Activated CD4-positive, alpha-beta T cell treated with anti-CD3 and anti-CD28 coated beads for 36 hours (primary cell): Measurements from ENCODE around the gene SORCS2. TPM values are rescaled to one million over a fixed set of nuclear protein-coding genes. Genes with fewer than 3 reads are reported as not detected.

ENCODE experiments used
- ATAC-seq: fragments of 200-7000 bp; cut with Tn5 transposase; one replicate; pipeline ENCODE4 v1.10.0; 2021; ENCODE audit warnings: mild to moderate bottlenecking, moderate library complexity
- CTCF ChIA-PET: fragments of 350-600 bp; sonication (Branson Sonifier 250); formaldehyde crosslinking; loops from one replicate; lab custom pipeline; 2021; ENCODE audit warnings: antibody characterized with exemption; lab: Charles Lee
- POLR2A ChIA-PET: fragments of 350-600 bp; sonication (Branson Sonifier 250); formaldehyde crosslinking; loops from one replicate; lab custom pipeline; 2021; ENCODE audit warnings: antibody characterized with exemption, inconsistent platforms; lab: Charles Lee
- DNase-seq: peaks from one replicate; pipeline ENCODE4 v3.0.0-alpha.2; 2020
- H3K27ac Mint-ChIP-seq: one replicate; pipeline ENCODE4 v1.8.0; 2021; ENCODE audit warnings: mixed read lengths
- H3K27me3 Mint-ChIP-seq: one replicate; pipeline ENCODE4 v1.8.0; 2021; ENCODE audit warnings: mixed read lengths
- H3K36me3 Mint-ChIP-seq: one replicate; pipeline ENCODE4 v1.8.0; 2021; ENCODE audit warnings: low read depth, mixed read lengths
- H3K4me1 Mint-ChIP-seq: one replicate; pipeline ENCODE4 v1.8.0; 2021; ENCODE audit warnings: mixed read lengths
- H3K4me3 Mint-ChIP-seq: one replicate; pipeline ENCODE4 v1.8.0; 2021; ENCODE audit warnings: mild to moderate bottlenecking, moderate library complexity, mixed read lengths
- H3K9me3 Mint-ChIP-seq: one replicate; pipeline ENCODE4 v1.8.0; 2021; ENCODE audit warnings: low read depth, mixed read lengths
- intact Hi-C, 2 experiments: fragments of 100-400 bp; cut with DNase I in 1 of 2; cut with micrococcal nuclease in 1 of 2; formaldehyde crosslinking; loops; one replicate each; pipeline versions ENCODE4 v1.14.2 to v1.15.1; 2022 to 2024; cut with DNase I, micrococcal nuclease
- total RNA-seq, 2 experiments: library from RNA; stranded (reverse); gene quantifications; one replicate each; pipeline ENCODE4 v1.2.3, GENCODE V29; 2021

Gene SORCS2
- total RNA-seq, 2 experiments from 2014 or later = 0.04 TPM; not detected in 1

DNA sequence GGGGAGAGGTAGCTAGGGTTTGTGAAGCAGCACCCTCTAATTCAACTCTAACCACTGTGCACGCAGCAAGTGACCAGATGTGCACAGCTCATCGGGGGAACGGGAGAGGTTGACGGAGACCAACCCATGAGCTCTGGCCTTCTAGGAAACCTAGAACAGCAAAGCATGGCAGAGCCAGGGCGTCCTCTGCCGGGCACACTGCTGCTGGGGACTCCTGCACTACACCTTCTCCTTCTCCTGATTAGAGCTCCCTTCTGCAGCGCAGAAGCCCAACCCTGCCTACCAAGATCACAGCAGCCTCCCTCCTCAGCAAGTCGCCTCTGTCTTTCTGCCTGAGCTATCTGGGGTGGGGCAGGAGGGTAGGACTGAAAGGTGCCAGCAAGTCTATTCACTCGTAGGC is 494.7 kb downstream of the SORCS2 start:
- intact Hi-C loops = no loop called here
- peaks cover 4% of the 10 kb centered on the region for H3K9me3 Mint-ChIP-seq
- no peaks in the 10 kb centered on the region for H3K4me1 Mint-ChIP-seq
- H3K36me3 Mint-ChIP-seq = no peaks in the 10 kb centered on the region
- no peak overlapping the region for H3K4me3 Mint-ChIP-seq
- H3K27me3 Mint-ChIP-seq = no peaks in the 10 kb centered on the region
- ChIA-PET POLR2A (no interaction called here), CTCF (no interaction called here)
- no peak overlapping the region for H3K27ac Mint-ChIP-seq
- no peak for ATAC-seq
- no peak for DNase-seq

DNA sequence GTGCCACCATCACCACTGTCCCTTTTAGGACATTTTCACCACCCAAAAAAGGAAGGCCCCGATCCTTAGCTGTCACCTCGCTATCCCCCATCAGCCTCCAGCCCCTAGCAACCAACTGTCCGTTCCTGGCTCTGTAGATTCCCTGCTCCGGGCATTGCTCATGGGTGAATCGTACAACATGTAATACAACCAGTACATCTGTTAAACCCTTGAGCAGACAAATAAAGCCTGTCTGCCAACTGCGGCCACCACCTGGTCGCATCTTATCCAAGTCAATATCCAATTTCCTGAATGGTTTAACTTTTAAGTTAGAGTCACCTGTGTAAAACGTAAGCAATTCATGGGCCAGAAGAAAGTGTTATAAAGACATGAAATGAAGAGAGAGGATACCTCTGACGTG is 495.5 kb downstream of the SORCS2 start:
- DNase-seq (no peak), ATAC-seq (no peak)
- H3K36me3 Mint-ChIP-seq = no peaks in the 10 kb centered on the region
- no peak overlapping the region for H3K4me3 Mint-ChIP-seq
- H3K9me3 Mint-ChIP-seq = peaks cover 4% of the 10 kb centered on the region
- intact Hi-C loops = no loop called here
- ChIA-PET POLR2A (no interaction called here), CTCF (no interaction called here)
- H3K27me3 Mint-ChIP-seq = no peaks in the 10 kb centered on the region
- H3K27ac Mint-ChIP-seq = no peak overlapping the region
- no peaks in the 10 kb centered on the region for H3K4me1 Mint-ChIP-seq

DNA sequence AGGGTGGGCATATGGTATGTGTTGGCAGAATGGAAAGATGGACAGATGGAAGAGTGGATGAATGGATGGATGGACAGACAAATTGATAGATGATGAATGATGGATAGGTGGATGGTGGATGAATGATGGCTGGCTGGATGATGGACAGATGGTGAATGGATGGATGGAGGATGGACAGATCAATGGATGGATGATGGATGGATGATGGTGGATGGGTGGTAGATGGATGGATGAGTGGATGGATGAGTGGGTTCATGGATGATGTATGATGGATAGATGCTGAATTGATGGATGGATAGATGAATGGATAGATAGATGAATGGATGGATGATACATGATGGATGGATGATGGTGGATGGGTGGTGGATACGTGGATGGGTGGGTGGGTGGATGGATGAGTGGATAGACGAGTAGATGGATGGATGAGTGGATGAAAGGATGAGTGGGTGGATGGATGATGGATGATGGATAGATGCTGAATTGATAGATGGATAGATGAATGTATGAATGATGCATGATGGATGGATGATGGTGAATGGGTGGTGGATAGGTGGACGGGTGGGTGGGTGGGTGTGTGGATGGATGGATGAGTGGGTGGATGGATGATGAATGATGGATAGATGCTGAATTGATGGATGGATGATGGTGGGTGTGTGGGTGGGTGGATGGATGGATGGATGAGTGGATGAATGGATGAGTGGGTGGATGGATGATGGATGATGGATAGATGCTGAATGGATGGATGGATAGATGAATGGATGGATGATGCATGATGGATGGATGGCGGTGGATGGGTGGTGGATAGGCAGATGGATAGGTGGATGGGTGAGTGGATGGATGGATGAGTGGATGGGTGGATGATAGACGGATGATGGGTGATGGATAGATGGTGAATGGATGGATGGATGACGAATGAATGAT is 497.7 kb downstream of the SORCS2 start:
- no peak overlapping the region for H3K4me3 Mint-ChIP-seq
- no peaks in the 10 kb centered on the region for H3K9me3 Mint-ChIP-seq
- ATAC-seq = no peak
- CTCF ChIA-PET = no interaction called here
- no peak for DNase-seq
- POLR2A ChIA-PET = no interaction called here
- H3K27me3 Mint-ChIP-seq = no peaks in the 10 kb centered on the region
- H3K36me3 Mint-ChIP-seq = no peaks in the 10 kb centered on the region
- intact Hi-C loops = no loop called here
- no peak overlapping the region for H3K27ac Mint-ChIP-seq
- H3K4me1 Mint-ChIP-seq = no peaks in the 10 kb centered on the region

DNA sequence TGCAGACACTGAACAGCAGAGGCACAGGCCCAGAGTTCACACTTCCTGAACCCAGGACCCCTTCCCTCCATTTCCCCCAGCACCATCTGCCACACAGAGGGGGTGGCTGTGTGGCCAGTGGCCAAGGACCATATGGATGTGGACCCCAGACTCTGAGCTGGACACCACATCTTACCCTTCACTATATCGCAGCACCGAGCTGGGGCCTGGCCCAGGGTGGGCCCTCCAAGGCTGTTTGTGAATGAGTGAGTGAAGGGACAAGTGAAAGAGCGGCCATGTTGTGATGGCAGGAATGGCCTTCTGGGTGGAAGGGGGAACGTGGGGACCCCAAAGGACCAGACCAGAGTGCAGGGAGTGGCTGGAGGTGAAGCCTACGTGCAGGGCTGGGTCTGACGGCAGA is 498.7 kb downstream of the SORCS2 start:
- POLR2A ChIA-PET = no interaction called here
- ATAC-seq (no peak), DNase-seq (no peak)
- H3K4me3 Mint-ChIP-seq = no peak overlapping the region
- no peak overlapping the region for H3K27ac Mint-ChIP-seq
- intact Hi-C loops = no loop called here
- no peaks in the 10 kb centered on the region for H3K27me3 Mint-ChIP-seq
- no peaks in the 10 kb centered on the region for H3K4me1 Mint-ChIP-seq
- H3K36me3 Mint-ChIP-seq = no peaks in the 10 kb centered on the region
- CTCF ChIA-PET = no interaction called here
- no peaks in the 10 kb centered on the region for H3K9me3 Mint-ChIP-seq

DNA sequence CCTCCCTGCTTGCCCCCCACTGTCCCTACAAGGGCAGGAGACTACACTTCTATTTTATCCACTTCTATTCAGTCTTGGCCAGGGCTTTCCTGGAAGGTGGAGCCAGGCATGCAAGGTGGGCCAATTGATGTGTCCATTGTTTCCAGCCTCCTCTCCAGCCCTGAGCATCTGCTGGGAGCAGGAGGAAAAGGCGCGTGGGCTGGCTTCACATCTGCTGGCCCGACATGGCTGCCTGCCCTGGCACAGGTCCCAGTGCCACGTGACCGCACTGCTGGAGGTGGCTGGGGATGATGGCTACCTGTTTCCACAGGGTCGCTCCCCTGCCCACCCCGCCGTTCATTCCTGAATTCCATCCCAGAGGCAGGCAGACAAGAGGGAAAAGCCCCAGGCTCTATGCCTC is 499.6 kb downstream of the SORCS2 start:
- DNase-seq (no peak), ATAC-seq (no peak)
- ChIA-PET CTCF (interaction anchor here (0.5 kb wide), 1 partner anchor 336 kb away, joined by 5 read pairs; no protein-coding TSS in a partner anchor), POLR2A (no interaction called here)
- no peaks in the 10 kb centered on the region for H3K4me1 Mint-ChIP-seq
- intact Hi-C loops = no loop called here
- H3K27ac Mint-ChIP-seq = no peak overlapping the region
- H3K27me3 Mint-ChIP-seq = no peaks in the 10 kb centered on the region
- no peak overlapping the region for H3K4me3 Mint-ChIP-seq
- no peaks in the 10 kb centered on the region for H3K36me3 Mint-ChIP-seq
- no peaks in the 10 kb centered on the region for H3K9me3 Mint-ChIP-seq

DNA sequence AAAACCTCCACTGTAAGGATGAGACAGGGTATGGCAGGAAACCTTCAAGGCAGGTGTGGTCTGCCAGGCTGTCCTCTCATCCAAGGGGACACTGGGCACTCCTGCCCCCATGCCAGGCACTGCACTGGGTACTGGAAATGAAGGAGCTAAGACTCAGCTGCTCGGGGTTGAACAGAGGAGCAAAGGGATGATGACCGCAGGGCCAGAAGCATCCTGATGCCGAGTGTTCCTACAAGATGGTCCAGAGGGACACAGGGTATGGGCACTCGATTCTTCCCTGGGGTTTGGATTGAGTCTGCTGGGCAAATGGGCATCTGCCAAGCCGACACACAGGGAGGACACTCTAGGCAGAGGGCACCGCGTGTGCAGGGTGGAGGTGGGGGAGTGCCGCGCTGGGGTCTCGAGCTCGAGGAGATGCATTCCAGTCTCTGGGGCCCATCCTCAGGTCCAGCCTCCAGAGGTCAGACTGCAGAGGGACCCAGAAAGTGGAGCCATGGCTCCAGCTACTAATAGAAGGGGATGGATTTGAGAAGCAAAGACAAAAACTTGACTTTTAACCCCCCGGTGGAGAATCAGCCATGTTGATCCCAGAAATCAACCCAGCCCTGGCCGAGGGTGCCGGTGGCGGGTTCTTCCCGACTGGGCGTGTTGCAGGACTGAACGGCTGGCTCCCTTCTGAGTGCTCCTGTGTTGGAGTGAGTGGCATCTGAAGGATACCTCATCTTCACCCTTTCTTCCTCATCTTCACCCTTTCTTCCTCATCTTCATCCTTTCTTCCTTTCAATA is 500.3 kb downstream of the SORCS2 start:
- DNase-seq = no peak
- ChIA-PET POLR2A (no interaction called here), CTCF (interaction anchor here (0.5 kb wide), 1 partner anchor 337 kb away, joined by 5 read pairs; no protein-coding TSS in a partner anchor)
- Mint-ChIP-seq H3K27me3 (peaks cover 1% of the 10 kb centered on the region), H3K4me1 (no peaks in the 10 kb centered on the region), H3K4me3 (no peak overlapping the region), H3K36me3 (no peaks in the 10 kb centered on the region), H3K27ac (no peak overlapping the region), H3K9me3 (no peaks in the 10 kb centered on the region)
- ATAC-seq = no peak
- intact Hi-C loops = no loop called here

DNA sequence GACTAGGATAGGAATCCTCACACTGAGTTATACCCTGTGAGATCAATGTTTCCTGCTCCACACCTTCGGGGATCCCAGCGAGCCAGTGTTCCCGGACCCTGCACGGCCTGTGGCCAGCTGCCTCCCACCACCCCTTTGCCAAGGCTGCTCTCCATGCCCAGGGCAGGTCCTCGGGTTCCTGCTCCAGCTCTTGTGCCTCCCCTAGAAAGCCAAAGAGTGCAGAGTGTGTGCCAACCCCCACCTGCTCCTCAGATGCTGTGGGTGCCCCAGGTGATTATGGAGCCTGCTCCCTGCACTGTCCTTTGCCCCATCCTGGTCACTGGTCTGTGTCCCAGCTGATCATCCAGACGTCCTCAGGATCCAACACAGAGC is 500.9 kb downstream of the SORCS2 start:
- intact Hi-C loops = no loop called here
- Mint-ChIP-seq H3K27me3 (peaks cover 1% of the 10 kb centered on the region), H3K4me3 (no peak overlapping the region), H3K36me3 (no peaks in the 10 kb centered on the region), H3K4me1 (no peaks in the 10 kb centered on the region), H3K27ac (no peak overlapping the region), H3K9me3 (no peaks in the 10 kb centered on the region)
- ATAC-seq (no peak), DNase-seq (no peak)
- ChIA-PET CTCF (no interaction called here), POLR2A (no interaction called here)

DNA sequence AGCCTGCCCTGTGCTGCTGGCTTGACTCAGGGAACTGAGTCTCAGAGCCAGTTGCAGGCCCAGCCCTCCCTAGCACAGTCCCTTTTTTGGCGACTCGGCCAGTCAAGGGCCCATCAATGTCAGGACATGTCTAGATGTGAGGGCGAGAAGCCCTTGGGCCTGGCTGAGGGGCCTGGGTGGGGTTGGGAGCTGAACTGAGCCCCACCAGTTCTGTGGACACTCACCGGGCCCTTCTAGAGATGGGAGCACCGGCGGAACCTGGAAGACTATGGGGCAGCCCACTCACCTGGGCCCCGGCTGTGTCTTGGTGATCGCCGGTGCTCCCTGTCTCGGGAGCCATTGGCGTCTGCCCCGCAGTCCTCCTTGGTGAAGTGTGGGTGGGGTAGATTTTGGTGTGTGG is 501.4 kb downstream of the SORCS2 start:
- intact Hi-C loops = no loop called here
- ChIA-PET POLR2A (no interaction called here), CTCF (no interaction called here)
- Mint-ChIP-seq H3K27ac (no peak overlapping the region), H3K9me3 (no peaks in the 10 kb centered on the region), H3K27me3 (peaks cover 4% of the 10 kb centered on the region), H3K36me3 (no peaks in the 10 kb centered on the region), H3K4me3 (no peak overlapping the region), H3K4me1 (no peaks in the 10 kb centered on the region)
- ATAC-seq = no peak
- DNase-seq = no peak

DNA sequence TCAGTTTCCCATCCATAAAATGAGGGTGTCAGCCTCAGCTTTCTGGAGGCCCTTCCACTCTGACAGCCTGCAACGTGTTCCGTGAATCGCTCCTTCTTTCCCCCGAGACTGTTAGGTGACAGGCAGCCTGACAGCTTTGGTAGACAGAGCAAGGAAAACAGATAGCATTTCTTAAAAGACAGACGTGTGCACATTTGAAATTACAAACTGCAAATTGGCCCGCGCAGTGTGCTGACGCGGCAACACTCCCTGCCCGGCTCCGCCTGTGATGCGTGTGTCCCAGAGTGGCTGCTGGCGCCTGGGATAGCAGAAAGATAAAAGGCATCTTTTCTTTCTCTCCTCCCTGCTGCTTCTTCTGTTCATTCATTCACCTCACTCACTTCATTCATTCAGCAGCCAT is 502.0 kb downstream of the SORCS2 start:
- CTCF ChIA-PET = no interaction called here

DNA sequence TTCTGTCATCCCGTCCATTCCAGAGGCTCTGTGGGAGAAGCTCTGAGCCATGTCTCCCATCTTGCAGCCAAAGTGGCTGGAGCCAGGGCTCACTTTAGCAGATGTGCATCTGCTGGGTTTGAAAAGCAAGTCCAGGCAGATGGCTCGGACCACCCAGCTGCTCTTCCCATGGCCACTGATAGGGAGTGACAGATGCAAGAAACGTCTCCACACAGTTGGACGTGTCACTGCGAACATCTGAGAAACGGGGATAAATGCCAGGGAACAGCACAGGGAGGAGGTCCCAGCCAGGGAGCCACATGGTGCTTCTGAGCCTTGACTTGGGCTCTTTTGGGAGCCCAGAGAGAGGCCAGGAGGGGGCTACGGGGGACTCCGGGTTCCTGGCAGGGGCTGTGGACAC is 505.0 kb downstream of the SORCS2 start:
- POLR2A ChIA-PET = no interaction called here
- intact Hi-C loops = no loop called here
- no peak overlapping the region for H3K4me3 Mint-ChIP-seq

More for the DNA sequence above, 502.0 kb downstream of the SORCS2 start:
- POLR2A ChIA-PET = no interaction called here
- no peaks in the 10 kb centered on the region for H3K36me3 Mint-ChIP-seq
- H3K4me1 Mint-ChIP-seq = no peaks in the 10 kb centered on the region
- intact Hi-C loops = no loop called here
- ATAC-seq (no peak), DNase-seq (no peak)
- no peak overlapping the region for H3K4me3 Mint-ChIP-seq
- no peaks in the 10 kb centered on the region for H3K9me3 Mint-ChIP-seq
- no peak overlapping the region for H3K27ac Mint-ChIP-seq
- peaks cover 6% of the 10 kb centered on the region for H3K27me3 Mint-ChIP-seq

DNA sequence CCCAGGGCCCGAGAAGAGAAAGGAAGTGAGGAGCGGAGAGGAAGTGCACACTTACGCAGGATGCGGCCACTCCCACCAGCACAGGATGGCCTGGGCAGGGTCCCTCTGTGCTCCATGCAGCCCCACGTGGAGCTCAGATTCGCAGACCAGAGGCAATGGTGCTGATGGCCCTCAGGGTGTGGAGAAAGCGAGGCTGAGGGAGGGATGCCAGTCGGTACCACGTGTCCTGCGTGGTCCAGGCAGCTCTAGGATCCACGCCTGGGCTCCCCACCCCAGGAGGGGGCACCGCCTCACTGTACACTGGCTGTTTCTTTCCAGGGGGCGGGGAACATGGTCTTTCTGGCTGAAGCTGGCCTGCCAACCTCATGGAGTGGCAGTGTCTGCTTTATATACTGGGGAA is 505.5 kb downstream of the SORCS2 start:
- ChIA-PET POLR2A (no interaction called here), CTCF (no interaction called here)
- peaks cover 7% of the 10 kb centered on the region for H3K27me3 Mint-ChIP-seq
- H3K36me3 Mint-ChIP-seq = no peaks in the 10 kb centered on the region
- H3K4me3 Mint-ChIP-seq = no peak overlapping the region
- intact Hi-C loops = no loop called here
- H3K27ac Mint-ChIP-seq = no peak overlapping the region
- H3K9me3 Mint-ChIP-seq = no peaks in the 10 kb centered on the region
- ATAC-seq (no peak), DNase-seq (no peak)
- no peaks in the 10 kb centered on the region for H3K4me1 Mint-ChIP-seq

More for the DNA sequence above, 505.0 kb downstream of the SORCS2 start:
- no peak overlapping the region for H3K27ac Mint-ChIP-seq
- peaks cover 7% of the 10 kb centered on the region for H3K27me3 Mint-ChIP-seq
- DNase-seq (no peak), ATAC-seq (no peak)
- no peaks in the 10 kb centered on the region for H3K9me3 Mint-ChIP-seq
- no peaks in the 10 kb centered on the region for H3K36me3 Mint-ChIP-seq
- CTCF ChIA-PET = no interaction called here
- H3K4me1 Mint-ChIP-seq = no peaks in the 10 kb centered on the region

DNA sequence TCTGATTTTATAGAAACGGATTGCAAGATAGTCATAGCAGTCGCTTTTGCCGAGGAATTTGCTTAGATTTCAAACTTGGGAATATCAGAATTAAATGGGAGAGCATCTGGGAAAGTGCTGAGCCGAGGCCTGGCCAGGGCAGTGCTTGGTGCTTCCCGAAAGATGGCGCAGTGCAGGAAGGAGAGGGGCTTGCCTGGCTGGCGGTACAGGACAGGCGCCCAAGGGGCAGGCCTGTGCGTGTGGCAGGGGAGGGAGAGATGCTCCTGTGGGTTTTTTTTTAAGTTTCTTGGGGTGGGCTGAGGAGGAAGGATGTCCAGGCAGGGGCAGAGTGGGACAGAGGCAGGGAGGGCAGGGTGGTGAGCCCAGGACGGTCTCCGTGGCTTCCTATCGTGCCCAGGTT is 506.2 kb downstream of the SORCS2 start:
- Mint-ChIP-seq H3K27ac (no peak overlapping the region), H3K27me3 (peaks cover 7% of the 10 kb centered on the region), H3K36me3 (no peaks in the 10 kb centered on the region), H3K4me3 (no peak overlapping the region), H3K4me1 (no peaks in the 10 kb centered on the region), H3K9me3 (no peaks in the 10 kb centered on the region)
- ChIA-PET POLR2A (no interaction called here), CTCF (no interaction called here)
- ATAC-seq (no peak), DNase-seq (no peak)
- intact Hi-C loops = no loop called here
